LoVo (cell line): Measurements from ENCODE around the gene SLC2A6.
"Not testable (repeated sequence)": the region's sequence is repeated elsewhere in the genome, so short reads cannot be mapped to it uniquely, and the experiment has no call there.

Experiments
- DNase-seq: peaks from one replicate; pipeline ENCODE4 v3.0.0-alpha.2; 2016; ENCODE audit warnings: low spot score

Gene SLC2A6

DNA sequence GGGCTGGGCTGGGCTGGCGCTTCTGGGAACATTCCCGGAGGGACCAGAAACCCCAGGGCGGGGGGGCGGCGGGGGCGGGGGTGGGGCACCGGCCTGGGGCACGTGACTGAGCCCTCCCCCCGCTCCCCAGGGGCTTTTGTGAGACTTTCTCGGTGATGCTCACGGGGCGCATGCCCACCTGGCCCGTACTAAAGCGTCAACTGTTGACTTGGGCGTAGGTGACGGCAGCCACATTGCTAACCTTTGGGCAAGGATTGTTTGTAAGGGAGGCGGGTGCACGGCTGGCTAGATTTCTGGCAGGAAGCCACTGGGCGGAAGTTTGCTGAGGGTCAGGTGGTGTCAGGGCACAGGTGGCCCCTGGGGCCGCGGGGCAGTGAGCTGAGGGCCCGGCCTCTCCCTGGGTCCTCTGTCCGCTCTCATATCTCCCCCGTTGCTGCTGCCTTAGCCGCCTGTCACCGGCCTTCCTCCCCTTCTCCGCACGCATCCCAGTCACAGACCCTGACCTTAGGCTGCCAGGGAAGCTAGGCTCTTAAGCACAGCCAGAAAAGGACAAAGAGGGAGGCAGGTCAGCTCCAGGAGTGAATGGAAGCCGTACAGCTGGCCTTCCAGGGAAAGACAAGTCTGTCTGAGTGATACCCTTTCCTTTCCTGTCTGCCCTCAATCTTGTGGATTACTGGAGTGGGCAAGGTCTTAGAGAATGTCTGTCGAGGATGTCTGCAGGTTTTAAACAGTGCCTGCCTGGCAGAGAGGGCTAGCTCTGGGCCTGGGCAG is 18.3 kb downstream of the SLC2A6 start:
- DNase-seq, result peak; percentile 43

DNA sequence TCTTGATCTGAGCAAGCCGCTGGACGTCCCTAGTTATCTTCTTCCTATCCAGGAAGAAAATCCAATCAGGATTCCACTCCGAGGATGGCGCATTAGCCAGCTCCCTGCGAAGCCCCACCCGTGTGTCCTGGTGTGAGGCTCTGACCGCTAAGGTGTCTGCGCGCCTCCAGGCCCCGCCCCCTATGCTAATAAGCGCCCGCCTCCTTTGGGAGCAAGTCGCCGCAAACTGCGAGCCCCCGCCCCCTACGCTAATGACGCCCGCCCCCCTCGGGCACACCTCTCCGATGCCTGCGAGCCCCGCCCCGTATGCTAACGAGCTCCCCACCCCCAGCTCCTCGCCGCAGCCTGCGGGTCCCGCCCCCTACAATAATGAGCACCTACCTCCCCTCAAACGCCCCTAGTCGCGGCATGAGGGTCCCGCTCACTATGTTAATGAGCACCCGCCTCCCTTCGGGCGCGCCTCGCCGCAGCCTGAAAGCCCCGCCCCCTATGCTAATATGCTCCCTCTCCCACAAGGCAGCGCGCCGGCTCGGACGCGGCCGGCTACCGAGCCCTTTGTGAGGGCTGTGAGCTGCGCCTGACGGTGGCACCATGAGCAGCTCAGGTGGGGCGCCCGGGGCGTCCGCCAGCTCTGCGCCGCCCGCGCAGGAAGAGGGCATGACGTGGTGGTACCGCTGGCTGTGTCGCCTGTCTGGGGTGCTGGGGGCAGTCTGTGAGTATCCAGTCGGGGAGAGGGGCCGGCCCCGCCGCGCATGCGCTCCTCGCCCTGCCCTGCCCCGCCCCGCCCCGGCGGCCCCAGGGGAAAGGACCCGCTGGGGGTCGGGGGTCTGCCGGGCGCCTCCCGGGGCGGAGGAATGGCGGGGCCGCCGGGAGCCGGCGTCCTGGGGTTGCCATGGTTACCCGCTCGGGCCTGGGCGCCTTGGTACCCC is 19.2 kb downstream of the SLC2A6 start, which contains the start of gene CACFD1:
Gene CACFD1 (plus strand): TSS at position 503 of the 929 bp plus-strand sequence. CDS start 89 bp downstream, at position 592.
- peak; percentile 96 for DNase-seq

DNA sequence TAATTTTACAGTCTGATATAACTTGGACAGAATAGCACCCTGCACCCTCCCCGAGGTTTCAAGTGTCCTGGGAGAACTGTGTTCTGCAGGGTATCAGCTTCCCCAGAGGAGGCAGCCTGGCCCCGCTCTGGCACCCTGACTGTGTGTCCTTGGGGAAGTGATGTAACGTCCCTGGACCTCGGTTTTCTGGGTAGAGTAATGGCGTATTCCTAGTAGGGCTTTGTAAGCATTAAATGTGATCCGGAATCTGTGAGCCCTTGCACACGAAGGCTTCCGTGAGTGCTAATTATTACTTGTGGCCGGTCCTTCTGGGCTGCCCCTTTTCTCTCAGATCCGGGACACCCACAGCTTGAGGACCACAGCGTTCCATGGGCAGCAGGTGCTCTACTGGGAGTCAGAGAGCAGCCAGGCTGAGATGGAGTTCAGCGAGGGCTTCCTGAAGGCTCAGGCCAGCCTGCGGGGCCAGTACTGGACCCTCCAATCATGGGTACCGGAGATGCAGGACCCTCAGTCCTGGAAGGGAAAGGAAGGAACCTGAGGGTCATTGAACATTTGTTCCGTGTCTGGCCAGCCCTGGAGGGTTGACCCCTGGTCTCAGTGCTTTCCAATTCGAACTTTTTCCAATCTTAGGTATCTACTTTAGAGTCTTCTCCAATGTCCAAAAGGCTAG is 20.1 kb downstream of the SLC2A6 start:
- DNase-seq, result no peak

DNA sequence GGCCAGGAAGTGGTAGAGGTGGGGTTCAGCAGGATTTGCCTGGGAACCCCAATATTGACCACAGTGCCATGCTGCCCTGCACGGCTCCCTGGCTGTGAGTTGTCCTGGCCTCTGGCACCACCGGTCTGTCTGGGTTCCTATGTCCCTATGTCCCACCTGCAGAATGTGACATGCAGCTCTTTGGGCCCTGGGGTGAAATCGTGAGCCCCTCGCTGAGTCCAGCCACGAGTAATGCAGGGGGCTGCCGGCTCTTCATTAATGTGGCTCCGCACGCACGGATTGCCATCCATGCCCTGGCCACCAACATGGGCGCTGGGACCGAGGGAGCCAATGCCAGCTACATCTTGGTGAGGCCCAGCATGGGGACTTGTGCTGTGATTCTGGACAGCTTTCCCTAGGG is 21.2 kb downstream of the SLC2A6 start:
- no peak for DNase-seq

DNA sequence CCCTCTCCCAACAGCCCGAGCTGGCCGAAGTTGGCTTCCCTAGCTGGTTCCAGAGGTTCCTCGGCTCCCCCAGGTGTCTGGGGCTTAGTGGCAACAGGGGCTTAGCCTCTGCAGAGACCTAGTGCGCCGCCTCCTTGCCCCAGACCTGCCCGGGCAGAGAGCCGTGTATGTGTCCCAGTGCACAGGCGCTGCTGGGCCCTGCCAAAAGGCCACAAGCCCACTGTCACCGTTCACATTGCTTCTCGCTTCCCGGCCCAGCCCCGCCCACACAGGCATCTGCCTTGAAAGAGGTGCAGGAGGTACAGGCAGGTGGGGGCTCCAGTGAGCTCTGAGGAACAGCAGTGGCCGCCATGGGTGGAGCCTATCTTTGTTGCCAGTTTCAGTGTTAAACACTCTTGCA is 21.7 kb downstream of the SLC2A6 start:
- DNase-seq, result no peak

DNA sequence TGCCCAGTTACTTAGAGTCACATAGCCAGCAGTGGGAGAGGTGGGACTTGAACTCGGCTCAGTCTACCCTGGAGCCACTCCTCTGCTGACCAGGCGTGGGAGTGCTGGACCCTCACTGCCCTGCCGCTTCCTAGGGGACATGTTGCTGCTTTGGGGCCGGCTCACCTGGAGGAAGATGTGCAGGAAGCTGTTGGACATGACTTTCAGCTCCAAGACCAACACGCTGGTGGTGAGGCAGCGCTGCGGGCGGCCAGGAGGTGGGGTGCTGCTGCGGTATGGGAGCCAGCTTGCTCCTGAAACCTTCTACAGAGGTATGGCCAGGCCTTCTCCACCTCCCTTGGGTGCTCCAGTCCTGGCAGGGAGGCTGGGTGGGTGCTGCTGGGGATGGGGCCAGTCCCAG is 22.5 kb downstream of the SLC2A6 start:
- DNase-seq, result no peak

DNA sequence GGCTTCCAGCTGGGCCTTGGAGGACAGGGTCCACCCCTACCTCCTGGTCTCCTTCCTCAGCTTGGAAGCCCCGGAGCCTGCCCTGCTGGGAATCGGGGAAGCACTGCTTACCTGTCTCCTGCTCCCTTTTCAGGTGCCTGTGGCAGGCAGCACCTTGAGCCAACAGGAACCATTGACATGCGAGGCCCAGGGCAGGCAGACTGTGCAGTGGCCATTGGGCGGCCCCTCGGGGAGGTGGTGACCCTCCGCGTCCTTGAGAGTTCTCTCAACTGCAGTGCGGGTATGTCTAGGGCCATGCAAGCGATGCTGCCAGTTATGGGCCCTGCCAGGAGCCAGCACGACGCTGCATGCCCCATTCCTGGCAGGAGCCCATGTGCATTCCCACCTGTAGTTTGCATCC is 23.0 kb downstream of the SLC2A6 start:
- no peak for DNase-seq

DNA sequence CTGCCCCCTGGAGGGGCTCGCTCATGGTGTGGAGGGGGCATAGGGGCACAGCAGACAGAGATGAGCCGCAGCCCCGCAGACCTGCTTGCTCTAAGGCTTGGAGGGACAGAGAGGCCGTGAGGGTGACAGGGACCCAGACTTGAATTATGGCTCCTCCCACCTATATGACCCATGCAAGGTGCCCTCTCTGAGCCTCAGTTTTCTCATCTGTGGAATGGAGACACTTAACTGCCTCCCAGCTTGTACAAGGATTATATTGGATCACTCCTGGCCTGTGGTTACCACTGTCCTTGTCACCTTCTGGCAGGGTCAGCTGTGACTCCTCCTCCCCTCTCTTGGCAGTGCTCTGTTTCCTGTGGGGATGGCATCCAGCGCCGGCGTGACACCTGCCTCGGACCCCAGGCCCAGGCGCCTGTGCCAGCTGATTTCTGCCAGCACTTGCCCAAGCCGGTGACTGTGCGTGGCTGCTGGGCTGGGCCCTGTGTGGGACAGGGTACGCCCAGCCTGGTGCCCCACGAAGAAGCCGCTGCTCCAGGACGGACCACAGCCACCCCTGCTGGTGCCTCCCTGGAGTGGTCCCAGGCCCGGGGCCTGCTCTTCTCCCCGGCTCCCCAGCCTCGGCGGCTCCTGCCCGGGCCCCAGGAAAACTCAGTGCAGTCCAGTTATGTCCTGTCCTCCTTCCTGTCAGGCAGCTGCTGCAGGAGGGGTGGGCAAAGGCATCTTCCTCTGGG is 23.8 kb downstream of the SLC2A6 start:
- DNase-seq, result no peak

DNA sequence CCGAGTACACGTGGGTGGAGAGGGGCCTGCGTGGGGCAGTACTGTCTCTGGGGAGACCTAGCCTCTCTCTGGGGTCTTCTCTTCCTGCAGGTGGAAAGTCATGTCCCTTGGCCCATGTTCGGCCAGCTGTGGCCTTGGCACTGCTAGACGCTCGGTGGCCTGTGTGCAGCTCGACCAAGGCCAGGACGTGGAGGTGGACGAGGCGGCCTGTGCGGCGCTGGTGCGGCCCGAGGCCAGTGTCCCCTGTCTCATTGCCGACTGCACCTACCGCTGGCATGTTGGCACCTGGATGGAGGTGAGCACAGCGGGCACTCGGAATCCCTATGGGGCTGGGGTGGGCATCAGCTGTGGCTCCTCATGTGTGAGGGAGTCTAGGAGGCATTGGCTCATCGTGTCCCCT is 24.6 kb downstream of the SLC2A6 start:
- no peak for DNase-seq

DNA sequence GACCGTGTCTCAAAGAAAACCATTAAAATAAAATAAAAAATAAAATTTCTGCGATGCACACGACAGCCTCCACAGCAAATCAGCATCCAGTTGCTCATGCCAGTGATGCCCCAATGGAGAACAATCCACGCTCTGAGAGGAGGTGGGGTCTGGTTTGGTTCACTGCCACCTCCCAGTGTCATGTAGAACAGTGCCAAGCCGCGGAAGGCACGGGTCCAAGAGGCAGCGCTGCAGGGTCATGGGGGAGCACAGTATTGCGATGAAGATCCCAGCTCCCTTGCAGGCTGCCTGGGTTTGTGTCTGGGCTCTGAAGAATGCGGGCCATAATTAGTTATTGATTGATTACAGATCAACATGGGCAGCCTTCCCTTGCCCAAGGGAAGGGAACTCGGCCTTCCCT is 25.2 kb downstream of the SLC2A6 start:
- no peak for DNase-seq

DNA sequence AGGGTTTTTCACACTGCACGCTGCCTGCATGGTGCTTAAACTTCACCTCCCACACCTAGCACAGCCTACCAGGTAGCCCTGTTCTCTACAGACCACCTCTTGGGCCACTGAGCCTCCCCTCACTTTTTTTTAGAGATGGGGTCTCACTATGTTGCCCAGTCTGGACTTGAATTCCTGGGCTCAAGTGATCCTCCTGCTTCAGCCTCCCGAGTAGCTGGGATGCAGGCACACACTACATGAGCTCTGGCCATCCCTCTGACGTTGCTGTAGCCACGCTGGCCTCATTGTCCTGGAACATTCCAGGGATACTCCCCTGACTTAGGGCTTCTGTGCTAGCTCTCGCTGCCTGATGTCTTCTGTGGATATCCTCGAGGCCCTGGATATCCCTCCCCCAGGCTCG is 26.3 kb downstream of the SLC2A6 start:
- no peak for DNase-seq

DNA sequence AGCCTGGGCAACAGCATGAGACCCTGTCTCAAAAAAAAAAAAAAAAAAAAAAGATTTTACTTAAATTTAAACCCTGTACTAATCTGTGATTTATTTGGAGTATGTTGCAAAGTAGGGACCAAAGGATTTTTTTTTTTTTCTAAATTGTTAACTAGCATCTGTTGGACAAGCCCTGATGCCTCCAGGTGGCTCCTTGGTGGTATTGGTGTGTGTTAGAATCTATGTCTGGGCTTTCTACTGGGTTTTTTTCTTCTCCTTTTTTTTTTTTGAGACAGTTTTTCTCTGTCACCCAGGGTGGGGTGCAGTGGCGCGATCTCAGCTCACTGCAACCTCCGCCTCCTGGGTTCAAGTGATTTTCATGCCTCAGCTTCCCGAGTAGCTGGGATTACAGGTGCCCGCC is 27.0 kb downstream of the SLC2A6 start:
- DNase-seq, result not testable (repeated sequence)

DNA sequence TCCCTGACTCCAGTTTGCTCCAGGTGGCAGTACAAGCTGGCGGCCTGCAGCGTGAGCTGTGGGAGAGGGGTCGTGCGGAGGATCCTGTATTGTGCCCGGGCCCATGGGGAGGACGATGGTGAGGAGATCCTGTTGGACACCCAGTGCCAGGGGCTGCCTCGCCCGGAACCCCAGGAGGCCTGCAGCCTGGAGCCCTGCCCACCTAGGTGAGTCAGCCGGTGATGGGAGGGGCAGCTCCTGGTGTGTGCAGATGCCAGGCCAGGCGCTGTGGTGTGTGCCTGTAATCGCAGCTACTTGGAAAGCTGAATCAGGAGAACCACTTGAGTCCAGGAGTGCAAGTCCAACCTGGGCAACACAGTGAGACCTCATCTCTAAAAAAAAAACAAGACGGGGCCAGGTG is 29.1 kb downstream of the SLC2A6 start:
- DNase-seq, result peak; percentile 87

DNA sequence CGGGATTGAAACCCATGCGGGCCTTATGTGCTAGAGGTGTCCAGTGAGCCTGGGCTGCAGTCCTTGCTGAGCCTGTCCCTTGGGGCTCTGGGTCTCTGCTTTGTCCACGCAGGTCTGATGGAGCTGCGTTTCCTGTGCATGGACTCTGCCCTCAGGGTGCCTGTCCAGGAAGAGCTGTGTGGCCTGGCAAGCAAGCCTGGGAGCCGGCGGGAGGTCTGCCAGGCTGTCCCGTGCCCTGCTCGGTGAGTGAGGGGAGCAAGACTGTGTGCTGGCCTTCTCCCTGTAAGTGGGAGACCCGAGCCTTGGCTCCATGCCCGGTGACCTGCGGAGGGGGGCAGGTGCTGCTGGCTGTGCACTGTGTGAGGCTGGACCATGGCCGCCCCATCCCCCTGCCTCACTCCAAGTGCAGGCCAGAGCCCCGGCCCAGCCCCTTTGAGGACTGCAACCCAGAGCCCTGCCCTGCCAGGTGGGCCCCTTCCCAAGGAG is 30.4 kb downstream of the SLC2A6 start:
- DNase-seq, result no peak

DNA sequence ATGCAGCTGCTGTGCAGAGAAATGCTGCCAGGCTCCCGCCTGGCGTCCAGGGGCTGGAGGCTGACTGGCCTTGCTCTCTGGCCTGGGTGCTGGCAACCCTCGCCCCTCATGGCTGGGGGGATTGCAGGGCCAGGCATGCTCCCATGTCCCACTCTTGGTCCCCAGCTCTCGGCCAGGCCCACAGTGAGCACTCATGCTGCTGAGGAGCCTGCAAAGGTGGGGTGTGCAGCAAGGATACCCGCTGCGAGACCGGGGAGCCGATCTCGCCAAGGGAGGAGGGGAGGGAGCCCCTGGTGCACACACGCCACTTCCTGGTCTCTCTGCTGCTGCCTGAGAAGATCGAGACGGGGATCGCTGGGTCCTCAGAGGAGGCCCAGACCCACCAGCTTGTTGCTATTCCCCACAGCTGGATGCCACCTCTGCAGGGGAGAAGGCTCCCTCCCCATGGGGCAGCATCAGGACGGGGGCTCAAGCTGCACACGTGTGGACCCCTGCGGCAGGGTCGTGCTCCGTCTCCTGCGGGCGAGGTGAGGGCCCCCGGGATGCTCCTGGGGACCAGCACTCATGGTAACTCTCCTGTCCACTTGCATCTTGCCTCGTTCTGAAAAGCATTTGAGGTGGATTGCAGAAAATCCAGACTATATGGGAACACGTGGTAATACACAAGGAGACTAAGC is 33.5 kb downstream of the SLC2A6 start:
- DNase-seq, result no peak

DNA sequence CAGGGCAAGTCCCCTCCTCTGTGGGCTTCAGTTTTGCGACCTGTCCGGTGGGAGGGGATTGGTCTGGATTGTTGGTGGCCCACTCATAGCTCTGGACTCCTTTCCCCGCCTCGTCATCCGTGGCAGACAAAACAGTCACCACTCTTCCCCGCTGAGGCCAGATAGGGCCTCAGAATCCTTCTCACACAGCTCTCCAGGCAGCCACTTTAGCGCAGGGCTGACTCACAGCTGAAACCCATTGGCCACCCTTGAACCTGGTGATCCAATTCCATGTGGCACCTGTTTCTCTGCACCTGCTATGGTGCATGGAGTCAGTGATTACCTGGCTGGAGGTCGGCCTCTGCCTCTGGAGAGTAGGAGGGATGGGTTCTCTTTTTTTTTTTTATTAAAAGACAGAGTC is 34.9 kb downstream of the SLC2A6 start:
- DNase-seq, result no peak

DNA sequence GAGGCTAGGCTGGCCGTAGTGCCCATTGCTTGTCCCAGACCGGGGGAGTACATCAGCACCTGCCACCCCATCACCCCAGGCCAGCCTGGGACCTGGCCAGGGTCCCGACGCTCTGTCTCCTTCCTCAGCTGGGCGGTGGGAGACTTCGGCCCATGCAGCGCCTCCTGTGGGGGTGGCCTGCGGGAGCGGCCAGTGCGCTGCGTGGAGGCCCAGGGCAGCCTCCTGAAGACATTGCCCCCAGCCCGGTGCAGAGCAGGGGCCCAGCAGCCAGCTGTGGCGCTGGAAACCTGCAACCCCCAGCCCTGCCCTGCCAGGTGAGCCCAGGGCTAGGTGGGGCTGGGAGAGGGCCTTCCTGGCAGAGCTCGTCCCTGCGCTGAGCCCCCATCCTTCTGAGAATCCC is 35.7 kb downstream of the SLC2A6 start:
- DNase-seq, result no peak

DNA sequence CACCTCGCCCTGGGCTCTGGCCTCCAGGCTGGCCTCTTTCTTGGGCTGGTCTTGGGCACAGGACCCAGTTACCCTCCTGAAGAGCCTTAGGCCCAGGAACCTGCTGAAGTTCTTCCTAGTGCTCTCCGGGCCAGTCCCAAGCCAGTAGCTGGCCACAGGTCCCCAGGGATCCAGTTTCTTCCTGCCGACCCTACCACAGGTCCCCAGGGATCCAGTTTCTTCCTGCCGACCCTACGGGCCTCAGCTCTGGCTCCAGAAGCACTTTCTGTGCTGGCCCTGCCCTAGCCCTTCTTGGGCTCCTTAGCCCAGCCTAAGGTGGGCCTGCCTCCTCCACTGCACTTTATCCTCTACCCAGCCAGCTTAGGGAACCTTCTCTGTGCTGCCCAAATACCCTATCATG is 37.3 kb downstream of the SLC2A6 start:
- DNase-seq, result no peak

DNA sequence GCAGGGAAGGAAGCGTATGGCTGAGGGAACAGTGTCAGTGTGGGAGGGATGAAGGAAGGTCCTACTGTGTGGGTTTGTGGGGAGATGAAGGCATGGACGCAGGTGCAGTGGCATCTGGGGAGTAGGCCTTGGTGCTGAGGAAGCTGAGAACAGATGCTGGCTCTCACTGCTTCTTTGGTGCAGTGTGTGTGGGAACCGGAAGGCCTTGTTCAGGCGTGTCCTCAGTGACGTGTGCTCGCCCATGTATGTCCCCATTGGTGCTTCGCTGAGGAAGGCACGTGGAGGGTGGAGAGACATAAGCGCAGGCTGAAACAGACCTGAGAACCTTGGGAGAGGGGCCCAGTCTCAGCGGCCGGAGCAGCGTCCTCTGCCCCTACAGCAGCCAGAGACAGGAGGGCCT is 38.0 kb downstream of the SLC2A6 start:
- DNase-seq, result no peak

DNA sequence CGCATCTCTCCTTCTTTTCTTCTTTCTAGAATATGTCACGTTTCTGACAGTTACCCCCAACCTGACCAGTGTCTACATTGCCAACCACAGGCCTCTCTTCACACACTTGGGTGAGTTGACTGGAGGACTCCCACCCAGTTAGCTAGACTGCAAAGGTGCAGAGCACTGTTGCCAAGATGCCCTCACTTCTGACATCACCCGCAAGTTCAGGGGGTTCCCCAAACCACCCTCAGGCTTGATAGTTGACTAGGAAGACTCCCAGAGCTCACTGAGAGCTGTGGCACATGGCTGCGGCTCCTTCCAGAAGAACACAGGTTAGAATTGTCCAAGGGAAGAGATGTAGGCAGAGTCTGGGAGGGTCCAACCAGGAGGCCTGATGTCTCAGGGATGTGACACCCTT is 39.6 kb downstream of the SLC2A6 start:
- DNase-seq, result no peak
